Aorta (tissue), 5 donors: ENCODE results near the gene AKIRIN2. TPM values are rescaled to one million over a fixed set of nuclear protein-coding genes. Genes with fewer than 3 reads are reported as not detected.

Experiments
- ATAC-seq: fragments of 200-7000 bp; cut with Tn5 transposase; one replicate; pipeline ENCODE4 v1.9.1; 2022; ENCODE audit warnings: moderate library complexity; ENCODE audit not compliant: low FRiP score
- DNase-seq, 2 donors: peaks; one replicate each; pipeline ENCODE4 v3.0.0-alpha.2; 2020
- H3K27ac ChIP-seq, 2 donors: one replicate each; pipeline ENCODE4 v1.5.1; 2013; ENCODE audit warnings: low read length in 2 of 2, mild to moderate bottlenecking in 2 of 2, moderate library complexity in 2 of 2, control low read depth in 1 of 2, inconsistent platforms in 1 of 2, low read depth in 1 of 2
- H3K27me3 ChIP-seq, 2 donors: one replicate each; pipeline ENCODE4 v1.6.1; 2013; ENCODE audit warnings: control low read depth in 1 of 2, low read length in 1 of 2, mild to moderate bottlenecking in 1 of 2, moderate library complexity in 1 of 2; ENCODE audit not compliant: insufficient read depth in 2 of 2, control insufficient read depth in 1 of 2
- H3K36me3 ChIP-seq, 2 donors: one replicate each; pipeline ENCODE4 v1.6.1; 2013; ENCODE audit warnings: control low read depth in 1 of 2, low read length in 1 of 2, mild to moderate bottlenecking in 1 of 2; ENCODE audit not compliant: insufficient read depth in 2 of 2, control insufficient read depth in 1 of 2
- H3K4me1 ChIP-seq, 2 donors: one replicate each; pipeline ENCODE4 v1.6.1; 2013; ENCODE audit warnings: low read length in 2 of 2, control low read depth in 1 of 2, mild to moderate bottlenecking in 1 of 2, moderate library complexity in 1 of 2; ENCODE audit not compliant: insufficient read depth in 2 of 2, control insufficient read depth in 1 of 2
- H3K4me3 ChIP-seq, 2 donors: one replicate each; pipeline ENCODE4 v1.5.1; 2013; ENCODE audit warnings: low read length in 2 of 2, control low read depth in 1 of 2, mild to moderate bottlenecking in 1 of 2
- H3K9me3 ChIP-seq: one replicate; pipeline ENCODE4 v1.6.1; 2013; ENCODE audit warnings: mild to moderate bottlenecking, low read length; ENCODE audit not compliant: control insufficient read depth
- WGBS, 2 donors: extraction: QIAGEN DNeasy Blood & Tissue Kit; methylation state at CpG; one replicate each; pipeline ENCODE4 v1.1.7; 2013; 5-methylcytosine and 5-hydroxymethylcytosine counted together
- intact Hi-C, 2 donors: fragments of 100-400 bp; cut with DNase I; formaldehyde crosslinking; loops; one replicate each; pipeline versions ENCODE4 v1.14.2 to v1.15.0; 2022
- long read RNA-seq, 2 donors: library from polyadenylated mRNA; unstranded; transcript quantifications; one replicate each; pipeline ENCODE4 v2.0.0, GENCODE V29; 2020 to 2021
- polyA plus RNA-seq, 2 donors: library from polyadenylated mRNA; stranded (reverse); fragments of 200-250 nt; gene quantifications; one replicate each; pipeline ENCODE4 v1.2.3, GENCODE V29; 2013
- total RNA-seq, 2 donors: library from RNA; stranded (reverse); fragmentation: NEBNext Ultra II Directional; extraction: Animal tissue kit (Norgen Biotek cat#: 25700); gene quantifications; one replicate each; pipeline ENCODE4 v1.2.1, GENCODE V29; 2021
- donor health status: healthy with polysubstance abuse.
- donor health status: Bipolar disorder and iron deficiency.
- donor health status: DM: no; HTN: no; CAD: no.
- donor health status: DM: no; HTN: no; CAD: no.
- donor health status: DM: yes; HTN: yes; CAD: no.

Gene AKIRIN2
- total RNA-seq (10 to 100 TPM; 38.5 to 43.5 TPM), polyA plus RNA-seq (10 to 100 TPM; 17.8 to 25.1 TPM)
- long read RNA-seq, donor 1, transcript AKIRIN2-201 (5 exons, 1,662 nt) = major isoform, 57 of 61 reads
- long read RNA-seq, donor 1, partial matches to known transcripts = 1 of 61 reads
- long read RNA-seq, donor 1, other reads (novel, unspliced or antisense) = 3 of 61 reads
- long read RNA-seq, donor 2, transcript AKIRIN2-201 (5 exons, 1,662 nt) = major isoform, 20 of 23 reads
- long read RNA-seq, donor 2, partial matches to known transcripts = 0 of 23 reads
- long read RNA-seq, donor 2, other reads (novel, unspliced or antisense) = 3 of 23 reads

GRCh38 chr6:87701676-87702588 lies at the start of gene AKIRIN2:
Gene AKIRIN2 (minus strand): TSS chr6:87702233. CDS start chr6:87701684, 549 bp downstream.
- peak within 1 kb of the TSS; percentile 50 to 97 for H3K27ac ChIP-seq
- no peaks in the 10 kb centered on the region for H3K4me1 ChIP-seq
- ATAC-seq (peak; percentile 97), DNase-seq (peak; percentile 98)
- no peaks in the 10 kb centered on the region for H3K27me3 ChIP-seq
- no peaks in the 10 kb centered on the region for H3K36me3 ChIP-seq
- H3K4me3 ChIP-seq = peak within 1 kb of the TSS; percentile 90 to 91
- H3K9me3 ChIP-seq = no peaks in the 10 kb centered on the region
- WGBS, 2 donors = 0% methylated on average over 71 to 88 of the region's 88 CpGs
- intact Hi-C loops = loop anchor here (2.0 to 10.0 kb wide), 4 partner anchors 45 to 229 kb away; partner anchors contain the start of genes RARS2 (in 2 of the 2) and SLC35A1 (in 1 of the 2)

GRCh38 chr6:87747646-87748045 lies 45.6 kb upstream of the AKIRIN2 start:
- Histone ChIP-seq H3K27ac (no peak overlapping the region), H3K9me3 (no peaks in the 10 kb centered on the region), H3K36me3 (no peaks in the 10 kb centered on the region), H3K4me3 (no peak overlapping the region), H3K4me1 (no peaks in the 10 kb centered on the region), H3K27me3 (no peaks in the 10 kb centered on the region)
- ATAC-seq (no peak), DNase-seq (no peak)
- intact Hi-C loops = no loop called here
- 75 to 85% methylated on average over 1 of the region's 1 CpG for WGBS, 2 donors

GRCh38 chr6:87745966-87746721 lies 44.1 kb upstream of the AKIRIN2 start:
- DNase-seq = no peak
- Histone ChIP-seq H3K9me3 (no peaks in the 10 kb centered on the region), H3K4me1 (no peaks in the 10 kb centered on the region), H3K36me3 (no peaks in the 10 kb centered on the region), H3K4me3 (no peak overlapping the region), H3K27me3 (no peaks in the 10 kb centered on the region), H3K27ac (no peak overlapping the region)
- 61 to 62% methylated on average over 2 of the region's 2 CpGs for WGBS, 2 donors
- intact Hi-C loops = no loop called here
- ATAC-seq = no peak

- ATAC-seq = no peak
- intact Hi-C loops = no loop called here
Observed at GRCh38 chr6:87743454-87743853, 41.4 kb upstream of the AKIRIN2 start.

GRCh38 chr6:87742106-87742505 lies 40.1 kb upstream of the AKIRIN2 start:
- no peaks in the 10 kb centered on the region for H3K4me1 ChIP-seq
- intact Hi-C loops = no loop called here
- ATAC-seq (no peak), DNase-seq (peak in 1 of 2 donors; percentile 78)
- no peak overlapping the region for H3K27ac ChIP-seq
- H3K36me3 ChIP-seq = no peaks in the 10 kb centered on the region
- no peak overlapping the region for H3K4me3 ChIP-seq
- no peaks in the 10 kb centered on the region for H3K27me3 ChIP-seq
- WGBS, 2 donors = 59 to 90% methylated on average over 2 of the region's 2 CpGs
- H3K9me3 ChIP-seq = no peaks in the 10 kb centered on the region

More at GRCh38 chr6:87743454-87743853, 41.4 kb upstream of the AKIRIN2 start:
- Histone ChIP-seq H3K36me3 (no peaks in the 10 kb centered on the region), H3K9me3 (no peaks in the 10 kb centered on the region), H3K27me3 (no peaks in the 10 kb centered on the region), H3K27ac (no peak overlapping the region), H3K4me1 (no peaks in the 10 kb centered on the region), H3K4me3 (no peak overlapping the region)
- 50 to 54% methylated on average over 2 of the region's 2 CpGs for WGBS, 2 donors
- DNase-seq = no peak

DNA sequence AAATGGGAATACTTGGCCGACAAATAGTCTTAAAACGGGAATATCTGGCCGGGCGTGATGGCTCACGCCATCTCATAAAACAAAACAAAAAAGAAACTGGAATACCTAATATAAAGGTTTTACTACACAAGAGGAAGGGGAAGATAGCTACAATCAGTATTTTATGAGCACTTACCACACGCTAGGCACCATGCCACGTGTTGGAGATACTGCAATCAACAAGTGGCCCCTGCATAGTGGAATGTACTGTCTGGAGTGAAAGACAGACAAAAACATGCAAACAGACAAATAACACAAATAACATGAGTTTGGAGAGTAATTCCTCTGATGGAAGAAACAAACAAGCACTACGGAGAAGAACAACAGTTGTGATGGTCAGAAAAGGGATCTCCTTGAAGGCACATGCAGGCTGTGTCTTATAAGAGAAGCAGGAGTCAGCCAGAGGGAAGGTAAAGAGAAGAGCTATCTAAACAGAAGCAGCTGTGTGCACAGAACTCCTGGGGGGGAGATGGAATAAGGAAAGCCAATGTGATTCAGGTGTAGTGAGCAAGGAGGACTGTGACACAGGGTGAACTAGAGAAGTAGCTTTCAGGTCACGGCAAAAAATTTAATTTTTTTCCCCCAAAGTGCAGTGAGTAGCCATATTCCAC lies 39.1 kb upstream of the AKIRIN2 start:
- intact Hi-C loops = no loop called here
- Histone ChIP-seq H3K9me3 (no peaks in the 10 kb centered on the region), H3K4me3 (no peak overlapping the region), H3K36me3 (no peaks in the 10 kb centered on the region), H3K4me1 (no peaks in the 10 kb centered on the region), H3K27ac (no peak overlapping the region), H3K27me3 (no peaks in the 10 kb centered on the region)
- DNase-seq (no peak), ATAC-seq (no peak)
- WGBS, 2 donors = 81 to 88% methylated on average over 9 of the region's 9 CpGs

GRCh38 chr6:87738744-87739143 lies 36.7 kb upstream of the AKIRIN2 start:
- H3K36me3 ChIP-seq = no peaks in the 10 kb centered on the region
- intact Hi-C loops = no loop called here
- ATAC-seq (no peak), DNase-seq (no peak)
- 79 to 82% methylated on average over 4 of the region's 4 CpGs for WGBS, 2 donors
- no peaks in the 10 kb centered on the region for H3K27me3 ChIP-seq
- H3K9me3 ChIP-seq = no peaks in the 10 kb centered on the region
- no peak overlapping the region for H3K27ac ChIP-seq
- H3K4me3 ChIP-seq = no peak overlapping the region
- no peaks in the 10 kb centered on the region for H3K4me1 ChIP-seq

DNA sequence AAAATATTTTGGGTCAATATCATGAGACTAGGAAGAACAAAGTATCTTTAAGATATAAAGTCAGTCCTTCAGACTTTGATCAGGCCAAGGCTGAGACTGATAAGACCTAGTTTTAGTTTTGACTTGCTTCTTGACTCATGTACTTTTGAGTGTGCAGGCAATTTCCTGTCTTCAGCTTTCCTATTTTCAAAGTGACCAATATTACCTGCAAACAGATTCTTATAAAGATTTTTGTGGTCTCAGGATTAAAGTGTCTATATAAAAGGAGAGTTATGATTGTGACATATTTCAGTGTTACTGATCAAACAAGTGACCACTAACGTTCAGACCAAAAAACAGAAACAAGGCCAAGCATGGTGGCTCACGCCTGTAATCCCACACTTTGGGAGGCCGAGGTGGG lies 36.0 kb upstream of the AKIRIN2 start:
- no peak for ATAC-seq
- Histone ChIP-seq H3K27me3 (no peaks in the 10 kb centered on the region), H3K4me3 (no peak overlapping the region), H3K36me3 (no peaks in the 10 kb centered on the region), H3K9me3 (no peaks in the 10 kb centered on the region), H3K4me1 (no peaks in the 10 kb centered on the region), H3K27ac (no peak overlapping the region)
- intact Hi-C loops = no loop called here
- 88 to 90% methylated on average over 3 of the region's 3 CpGs for WGBS, 2 donors
- no peak for DNase-seq
